PC-3 (cell line): ENCODE data around the gene PELI2. TPM values are rescaled to one million over a fixed set of nuclear protein-coding genes. Genes with fewer than 3 reads are reported as not detected.
A peak's percentile ranks its signal among the peaks of the same experiment; 100 is the strongest.

Source experiments
- ATAC-seq: fragments of 200-7000 bp; cut with Tn5 transposase; 2 replicates; pipeline ENCODE4 v1.9.1; 2020; ENCODE audit warnings: mild to moderate bottlenecking, moderate library complexity
- BruUV-seq: library from RNA; stranded (reverse); fragments of 400-500 nt; replicated peaks from 2 replicates; lab custom pipeline; 2021; lab: Mats Ljungman, UMichigan
- CTCF ChIA-PET: fragments of 300-600 bp; sonication (Branson Sonifier 250); formaldehyde crosslinking; loops from one replicate; lab custom pipeline; 2022; ENCODE audit warnings: antibody characterized with exemption; lab: Charles Lee
- POLR2A ChIA-PET: fragments of 300-600 bp; sonication (Branson Sonifier 250); formaldehyde crosslinking; loops from one replicate; lab custom pipeline; 2022; ENCODE audit warnings: antibody characterized with exemption; ENCODE audit not compliant: unreplicated experiment; lab: Charles Lee
- DNase-seq: peaks from one replicate; pipeline ENCODE4 v3.0.0-alpha.2; 2015
- H2AFZ ChIP-seq: fragments of 300-600 bp; sonication (generic); 2 replicates; pipeline ENCODE4 v1.6.0; 2016; ENCODE audit warnings: antibody characterized with exemption, low read length
- H3F3A ChIP-seq: fragments of 300-600 bp; sonication (generic); one replicate; pipeline ENCODE4 v1.6.0; 2017; ENCODE audit warnings: antibody characterized with exemption, low read length, control low read depth, mild to moderate bottlenecking; ENCODE audit not compliant: unreplicated experiment
- H3K27ac ChIP-seq: fragments of 300-600 bp; sonication (generic); 2 replicates; pipeline ENCODE4 v1.5.1; 2016; ENCODE audit warnings: mild to moderate bottlenecking, low read length
- H3K27me3 ChIP-seq: fragments of 300-600 bp; sonication (generic); 2 replicates; pipeline ENCODE4 v1.6.1; 2016; ENCODE audit warnings: low read length, mixed read lengths
- H3K36me3 ChIP-seq: fragments of 300-600 bp; sonication (generic); 2 replicates; pipeline ENCODE4 v1.6.1; 2016; ENCODE audit warnings: low read depth, mixed run types, low read length, mixed read lengths
- H3K4me1 ChIP-seq: fragments of 300-600 bp; sonication (generic); 2 replicates; pipeline ENCODE4 v1.5.1; 2016; ENCODE audit warnings: low read length; ENCODE audit not compliant: insufficient read depth
- H3K4me2 ChIP-seq: fragments of 300-600 bp; sonication (generic); 2 replicates; pipeline ENCODE4 v1.6.0; 2016; ENCODE audit warnings: low read length
- H3K4me3 ChIP-seq: fragments of 300-600 bp; sonication (generic); 2 replicates; pipeline ENCODE4 v1.5.1; 2016; ENCODE audit warnings: mild to moderate bottlenecking, low read length, mixed read lengths
- H3K79me2 ChIP-seq: fragments of 300-600 bp; sonication (generic); 2 replicates; pipeline ENCODE4 v1.6.1; 2017; ENCODE audit warnings: low read length, mixed read lengths
- H3K9ac ChIP-seq: fragments of 300-600 bp; sonication (generic); 2 replicates; pipeline ENCODE4 v1.6.0; 2016; ENCODE audit warnings: mild to moderate bottlenecking, low read length
- H3K9me2 ChIP-seq: fragments of 300-600 bp; sonication (generic); replicated peaks from 2 replicates; pipeline ENCODE4 v1.6.1; 2016; ENCODE audit warnings: mixed run types, low read length, mixed read lengths
- H3K9me3 ChIP-seq: fragments of 300-600 bp; sonication (generic); 2 replicates; pipeline ENCODE4 v1.6.1; 2016; ENCODE audit warnings: low read length, mixed read lengths
- H4K20me1 ChIP-seq: fragments of 300-600 bp; sonication (generic); 2 replicates; pipeline ENCODE4 v1.6.1; 2016; ENCODE audit warnings: low read length, mixed read lengths
- EZH2 ChIP-seq: fragments of 300-600 bp; sonication (generic); IDR thresholded peaks from one replicate; pipeline ENCODE4 v1.6.1; 2017; ENCODE audit warnings: antibody characterized with exemption, mild to moderate bottlenecking, low read length; ENCODE audit not compliant: unreplicated experiment
- EZH2phosphoT487 ChIP-seq: fragments of 300-600 bp; sonication (generic); IDR thresholded peaks from 2 replicates; pipeline ENCODE4 v1.6.1; 2018; ENCODE audit warnings: mild to moderate bottlenecking, antibody characterized with exemption, low read length, borderline replicate concordance
- intact Hi-C: fragments of 100-400 bp; cut with micrococcal nuclease; formaldehyde crosslinking; loops from 2 replicates; pipeline ENCODE4 v1.9.0; 2023
- total RNA-seq: library from RNA; depleted of rRNA; stranded (reverse); fragments of >200 nt; gene quantifications from 2 replicates; pipeline ENCODE4 v1.2.3, GENCODE V29; 2014
- TF ChIP-seq, protein P1 (sequence below): fragments of 300-600 bp; sonication (generic); conservative IDR thresholded peaks from 2 replicates; pipeline ENCODE4 v1.5.1; 2017; ENCODE audit warnings: antibody characterized with exemption, low read depth, mild to moderate bottlenecking, low read length

PELI2 gene
- total RNA-seq, 1 experiment from 2014 or later, result 0.11 TPM

- no peaks in the 10 kb centered on the region for H3K79me2 ChIP-seq
- TF ChIP-seq EZH2 (no peak), EZH2phosphoT487 (no peak)
- TF ChIP-seq, protein P1, sequence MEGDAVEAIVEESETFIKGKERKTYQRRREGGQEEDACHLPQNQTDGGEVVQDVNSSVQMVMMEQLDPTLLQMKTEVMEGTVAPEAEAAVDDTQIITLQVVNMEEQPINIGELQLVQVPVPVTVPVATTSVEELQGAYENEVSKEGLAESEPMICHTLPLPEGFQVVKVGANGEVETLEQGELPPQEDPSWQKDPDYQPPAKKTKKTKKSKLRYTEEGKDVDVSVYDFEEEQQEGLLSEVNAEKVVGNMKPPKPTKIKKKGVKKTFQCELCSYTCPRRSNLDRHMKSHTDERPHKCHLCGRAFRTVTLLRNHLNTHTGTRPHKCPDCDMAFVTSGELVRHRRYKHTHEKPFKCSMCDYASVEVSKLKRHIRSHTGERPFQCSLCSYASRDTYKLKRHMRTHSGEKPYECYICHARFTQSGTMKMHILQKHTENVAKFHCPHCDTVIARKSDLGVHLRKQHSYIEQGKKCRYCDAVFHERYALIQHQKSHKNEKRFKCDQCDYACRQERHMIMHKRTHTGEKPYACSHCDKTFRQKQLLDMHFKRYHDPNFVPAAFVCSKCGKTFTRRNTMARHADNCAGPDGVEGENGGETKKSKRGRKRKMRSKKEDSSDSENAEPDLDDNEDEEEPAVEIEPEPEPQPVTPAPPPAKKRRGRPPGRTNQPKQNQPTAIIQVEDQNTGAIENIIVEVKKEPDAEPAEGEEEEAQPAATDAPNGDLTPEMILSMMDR, result no peak
- ATAC-seq (no peak), DNase-seq (no peak)
- no peak overlapping the region for H3K9ac ChIP-seq
- intact Hi-C loops, result no loop called here
- H3K4me1 ChIP-seq, result peaks cover 11% of the 10 kb centered on the region
- no peaks in the 10 kb centered on the region for H3K9me2 ChIP-seq
- POLR2A ChIA-PET, result no interaction called here
- H3K9me3 ChIP-seq, result no peaks in the 10 kb centered on the region
- H3K4me2 ChIP-seq, result no peak overlapping the region
- BruUV-seq, result no TSS peak
- no peak overlapping the region for H2AFZ ChIP-seq
- no peak overlapping the region for H3K27ac ChIP-seq
- peaks cover 20% of the 10 kb centered on the region; the same call in 1 of the 2 replicates for H3K27me3 ChIP-seq
- no peak overlapping the region for H3K4me3 ChIP-seq
- H3K36me3 ChIP-seq, result no peaks in the 10 kb centered on the region
- CTCF ChIA-PET, result no interaction called here
- H3F3A ChIP-seq, result no peaks in the 10 kb centered on the region
- no peaks in the 10 kb centered on the region for H4K20me1 ChIP-seq
Observed at GRCh38 chr14:56331592-56332216, 213.5 kb downstream of the PELI2 start.

- intact Hi-C loops, result no loop called here
- Histone ChIP-seq H3K9me2 (no peaks in the 10 kb centered on the region), H3K4me1 (peaks cover 11% of the 10 kb centered on the region), H3K79me2 (no peaks in the 10 kb centered on the region), H3K4me3 (no peak overlapping the region), H3K4me2 (peak overlapping the region; percentile 6; the same call in 1 of the 2 replicates), H3K9me3 (no peaks in the 10 kb centered on the region), H3K27ac (peak overlapping the region; percentile 1; the same call in 1 of the 2 replicates), H3F3A (no peaks in the 10 kb centered on the region), H4K20me1 (no peaks in the 10 kb centered on the region), H3K27me3 (peaks cover 10% of the 10 kb centered on the region; the same call in 1 of the 2 replicates), H3K36me3 (no peaks in the 10 kb centered on the region), H3K9ac (no peak overlapping the region), H2AFZ (0 out of 2 replicates have a peak overlapping the region, but pooled peaks have one; percentile 1)
- DNase-seq (peak; percentile 91), ATAC-seq (peak; percentile 100)
- ChIA-PET POLR2A (no interaction called here), CTCF (interaction anchor here (0.6 kb wide), 1 partner anchor 486 kb away, joined by 4 read pairs; no protein-coding TSS in a partner anchor)
- no TSS peak for BruUV-seq
- TF ChIP-seq EZH2 (no peak), EZH2phosphoT487 (no peak)
- TF ChIP-seq, protein P1, result no peak
Observed at GRCh38 chr14:56333359-56334292, 215.4 kb downstream of the PELI2 start.
